A549 (cell line): ENCODE results near the gene CIBAR2. TPM values are rescaled to one million over a fixed set of nuclear protein-coding genes. Genes with fewer than 3 reads are reported as not detected.
A peak's percentile ranks its signal among the peaks of the same experiment; 100 is the strongest.

ENCODE experiments used
- ATAC-seq, 2 experiments: fragments of 200-7000 bp in 1 of 2; fragments of >200 bp in 1 of 2; cut with Nextera tagmentation in 1 of 2; cut with Tn5 transposase in 1 of 2; 3 replicates each; pipeline versions ENCODE4 v1.8.0 to v1.9.1; 2018 to 2020; ENCODE audit warnings: mild to moderate bottlenecking in 1 of 2, moderate library complexity in 1 of 2
- CTCF ChIA-PET: fragments of 300-600 bp; sonication (Branson Sonifier 250); formaldehyde crosslinking; extraction: SDS; loops from one replicate; lab custom pipeline; 2021; ENCODE audit warnings: antibody characterized with exemption, inconsistent platforms; lab: Yijun Ruan, JAX
- POLR2A ChIA-PET: fragments of 350-600 bp; formaldehyde crosslinking; extraction: SDS; loops from one replicate; lab custom pipeline; 2021; ENCODE audit warnings: antibody characterized with exemption, inconsistent platforms; lab: Yijun Ruan, JAX
- DNase-seq, 2 experiments: peaks; one replicate each; pipeline versions ENCODE4 v3.0.0 to v3.0.0-alpha.2; 2011 to 2016; ENCODE audit warnings: low read depth in 1 of 2, low spot score in 1 of 2
- FAIRE-seq: peaks from 2 replicates; lab custom pipeline; 2011; peaks lifted over from hg19 to GRCh38; lab: Jason Lieb, UNC
- H3K27ac ChIP-seq, 2 experiments: fragments of >200 bp; sonication (Bioruptor Twin); formaldehyde crosslinking; 3 replicates each; pipeline ENCODE4 v1.5.1; 2016 to 2017
- H3K4me1 ChIP-seq: fragments of >200 bp; sonication (Bioruptor Twin); formaldehyde crosslinking; 3 replicates; pipeline ENCODE4 v1.6.1; 2016
- H3K4me2 ChIP-seq: fragments of >200 bp; sonication (Bioruptor Twin); formaldehyde crosslinking; 3 replicates; pipeline ENCODE4 v1.6.1; 2016
- H3K4me3 ChIP-seq: fragments of >200 bp; sonication (Bioruptor Twin); formaldehyde crosslinking; 3 replicates; pipeline ENCODE4 v1.5.1; 2016
- H3K9me3 ChIP-seq: fragments of >200 bp; sonication (Bioruptor Twin); formaldehyde crosslinking; 3 replicates; pipeline ENCODE4 v1.6.1; 2016
- CBX2 ChIP-seq: fragments of 200-600 bp; sonication (generic); IDR thresholded peaks from 2 replicates; pipeline ENCODE4 v1.6.1; 2016; ENCODE audit warnings: low read depth, mild to moderate bottlenecking, borderline replicate concordance
- CBX8 ChIP-seq: fragments of 200-600 bp; sonication (generic); IDR thresholded peaks from 2 replicates; pipeline ENCODE4 v1.6.1; 2016
- CHD4 ChIP-seq: fragments of 200-600 bp; sonication (generic); IDR thresholded peaks from 2 replicates; pipeline ENCODE4 v1.6.1; 2016; ENCODE audit warnings: antibody characterized with exemption, mild to moderate bottlenecking, borderline replicate concordance
- FOSB ChIP-seq: fragments of 250-450 bp; sonication (Bioruptor Pico); IDR thresholded peaks from 2 replicates; pipeline ENCODE4 v1.5.0; 2020; ENCODE audit warnings: mild to moderate bottlenecking, moderate library complexity
- FOXS1 ChIP-seq: fragments of 250-450 bp; sonication (Bioruptor Pico); IDR thresholded peaks from 2 replicates; pipeline ENCODE4 v1.5.0; 2020; ENCODE audit warnings: mild to moderate bottlenecking, moderate library complexity
- HES2 ChIP-seq: fragments of >200 bp; sonication (Bioruptor Twin); formaldehyde crosslinking; IDR thresholded peaks from 2 replicates; pipeline ENCODE4 v1.6.1; 2016
- HMGXB4 ChIP-seq: fragments of 250-450 bp; sonication (Bioruptor Pico); IDR thresholded peaks from 2 replicates; pipeline ENCODE4 v1.5.0; 2021; ENCODE audit warnings: mild to moderate bottlenecking, moderate library complexity, borderline replicate concordance
- HOXA7 ChIP-seq: fragments of 250-450 bp; sonication (Bioruptor Pico); IDR thresholded peaks from 2 replicates; pipeline ENCODE4 v1.5.0; 2020; ENCODE audit warnings: mild to moderate bottlenecking, moderate library complexity
- HOXB13 ChIP-seq: fragments of 250-450 bp; sonication (Bioruptor Pico); IDR thresholded peaks from 2 replicates; pipeline ENCODE4 v1.5.0; 2020; ENCODE audit warnings: low read depth, mild to moderate bottlenecking, moderate library complexity
- HOXB5 ChIP-seq: fragments of 250-450 bp; sonication (Bioruptor Pico); IDR thresholded peaks from 2 replicates; pipeline ENCODE4 v1.5.0; 2020; ENCODE audit warnings: mild to moderate bottlenecking, moderate library complexity
- JUN ChIP-seq, 2 experiments: fragments of >200 bp; sonication (Bioruptor Twin); formaldehyde crosslinking; IDR thresholded peaks; 2 replicates in 1 of 2; 3 replicates in 1 of 2; pipeline ENCODE4 v1.6.1; 2016 to 2017
- KDM1A ChIP-seq: fragments of 200-600 bp; sonication (generic); IDR thresholded peaks from 2 replicates; pipeline ENCODE4 v1.6.1; 2016; ENCODE audit warnings: low read depth, mild to moderate bottlenecking
- NFE2L2 ChIP-seq: fragments of 150-350 bp; conservative IDR thresholded peaks from 2 replicates; pipeline ENCODE4 v1.6.1; 2014; ENCODE audit warnings: low read length
- NPAS2 ChIP-seq: fragments of 250-450 bp; sonication (Bioruptor Pico); IDR thresholded peaks from 2 replicates; pipeline ENCODE4 v1.8.0; 2022; ENCODE audit warnings: mild to moderate bottlenecking, moderate library complexity, borderline replicate concordance
- PHF8 ChIP-seq: fragments of 200-600 bp; sonication (generic); IDR thresholded peaks from 2 replicates; pipeline ENCODE4 v1.6.1; 2016; ENCODE audit warnings: low read depth, mild to moderate bottlenecking, antibody characterized with exemption, moderate library complexity, borderline replicate concordance
- POLR2AphosphoS2 ChIP-seq: conservative IDR thresholded peaks from 2 replicates; pipeline ENCODE4 v1.6.1; 2012; ENCODE audit warnings: low read length, improper control_type of control experiment, inconsistent platforms
- RAD21 ChIP-seq, 2 experiments: fragments of >200 bp in 1 of 2; sonication (Bioruptor Twin) in 1 of 2; formaldehyde crosslinking in 1 of 2; IDR thresholded peaks in 1 of 2; conservative IDR thresholded peaks in 1 of 2; 2 replicates in 1 of 2; 3 replicates in 1 of 2; pipeline ENCODE4 v1.6.1; 2012 to 2018; ENCODE audit warnings: inconsistent platforms in 1 of 2
- RARB ChIP-seq: fragments of 250-450 bp; sonication (Bioruptor Pico); IDR thresholded peaks from 2 replicates; pipeline ENCODE4 v1.8.0; 2021; ENCODE audit warnings: mild to moderate bottlenecking, moderate library complexity
- REST ChIP-seq: fragments of 200-600 bp; sonication (generic); IDR thresholded peaks from 2 replicates; pipeline ENCODE4 v1.6.1; 2016; ENCODE audit warnings: antibody characterized with exemption, mild to moderate bottlenecking, moderate library complexity
- SREBF2 ChIP-seq: fragments of 450-650 bp; IDR thresholded peaks from 2 replicates; pipeline ENCODE4 v1.6.1; 2014; ENCODE audit warnings: mild to moderate bottlenecking, moderate library complexity
- TFCP2L1 ChIP-seq: fragments of 250-450 bp; sonication (Bioruptor Pico); IDR thresholded peaks from 2 replicates; pipeline ENCODE4 v1.5.0; 2021; ENCODE audit warnings: mild to moderate bottlenecking
- TP53 ChIP-seq: fragments of 250-450 bp; sonication (Bioruptor Pico); IDR thresholded peaks from 2 replicates; pipeline ENCODE4 v1.5.0; 2021; ENCODE audit warnings: mild to moderate bottlenecking, moderate library complexity
- ZFP36 ChIP-seq: fragments of 450-650 bp; IDR thresholded peaks from 2 replicates; pipeline ENCODE4 v1.6.1; 2014; ENCODE audit warnings: borderline replicate concordance; ENCODE audit not compliant: partially characterized antibody
- ZNF302 ChIP-seq: fragments of 250-450 bp; sonication (Bioruptor Pico); IDR thresholded peaks from 2 replicates; pipeline ENCODE4 v1.9.0; 2021; ENCODE audit warnings: inconsistent platforms, mild to moderate bottlenecking, moderate library complexity
- WGBS: methylation state at CpG from one replicate; pipeline ENCODE4 v1.1.6; 2017; ENCODE audit errors: missing lambda C conversion rate; 5-methylcytosine and 5-hydroxymethylcytosine counted together
- polyA plus RNA-seq, 4 experiments: library from polyadenylated mRNA; depleted of rRNA in 3 of 4; stranded (reverse); fragments of >200 nt; fragmentation: RNase III in 1 of 4; extraction: RNeasy Plus Mini Kit Qiagen cat#74134 plus additional on column Dnase treatment in 1 of 4; gene quantifications; 2 replicates in 3 of 4; 3 replicates in 1 of 4; pipeline ENCODE4 v1.2.3, GENCODE V29; 2011 to 2017
- TF ChIP-seq, protein P1 (sequence below): fragments of >200 bp; sonication (Bioruptor Twin); formaldehyde crosslinking; IDR thresholded peaks from 3 replicates; pipeline ENCODE4 v1.6.1; 2016
- TF ChIP-seq, protein P2 (sequence below): fragments of 250-450 bp; sonication (Bioruptor Pico); IDR thresholded peaks from 2 replicates; pipeline ENCODE4 v1.5.0; 2020; ENCODE audit warnings: low read depth, mild to moderate bottlenecking, moderate library complexity

CIBAR2 gene
- polyA plus RNA-seq, 2 of the 4 experiments (the other 2 are of a cell fraction) = not detected

DNA sequence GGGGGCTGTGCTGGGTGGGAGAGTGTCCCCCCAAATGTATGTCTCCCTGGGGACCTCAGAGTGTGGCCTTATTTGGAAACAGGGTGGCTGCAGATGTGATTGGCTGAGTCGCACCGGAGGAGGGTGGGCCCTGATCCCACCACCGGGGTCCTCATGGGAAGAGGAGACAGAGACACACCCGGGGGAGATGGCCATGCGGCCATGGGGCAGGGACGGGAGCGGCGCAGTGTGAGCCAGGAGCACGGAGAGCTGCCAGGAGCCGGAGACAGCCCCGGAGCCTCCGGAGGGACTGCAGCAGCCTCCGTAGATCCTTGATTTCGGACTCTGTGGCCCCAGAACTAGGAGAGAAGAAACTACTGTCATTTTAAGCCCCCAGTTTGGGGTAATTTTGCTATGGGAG lies 1.6 kb upstream of the CIBAR2 start:
- CTCF ChIA-PET = interaction anchor here (0.5 to 3.0 kb wide), 27 partner anchors 9 to 344 kb away, joined by 3 to 59 read pairs (median 8); no protein-coding TSS in a partner anchor

DNA sequence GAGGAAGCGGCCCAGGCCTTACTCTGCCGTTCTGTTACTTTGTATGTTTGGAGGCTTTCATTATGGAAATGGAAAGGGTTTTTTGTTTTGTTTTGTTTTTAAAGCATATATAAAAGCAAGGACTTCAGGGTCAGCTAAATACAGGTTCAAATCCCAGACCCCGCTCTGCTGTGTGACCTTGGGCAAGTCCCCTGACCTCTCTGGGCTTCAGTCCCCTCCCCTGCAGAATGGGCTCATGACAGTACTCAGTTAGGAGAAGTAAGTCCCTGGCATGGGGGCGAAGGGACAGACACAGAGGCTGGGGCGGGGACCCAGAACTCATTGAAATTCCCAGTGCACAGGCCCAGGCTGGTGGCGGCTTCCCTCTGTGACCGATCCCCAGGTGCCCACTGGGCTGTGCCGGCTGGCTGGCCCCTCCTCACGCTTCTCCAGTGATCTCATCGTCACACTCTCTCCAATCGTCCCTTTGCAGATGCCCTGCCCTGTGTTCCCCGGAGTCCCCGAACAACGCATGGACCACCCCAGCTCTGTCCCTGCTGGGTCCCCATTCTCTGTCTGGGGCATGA lies 979 bp upstream of the CIBAR2 start:
- ChIA-PET CTCF (interaction anchor here (0.5 to 3.0 kb wide), 8 partner anchors 14 to 273 kb away, joined by 3 to 59 read pairs (median 11); no protein-coding TSS in a partner anchor), POLR2A (no interaction called here)
- Histone ChIP-seq H3K4me3 (no peak overlapping the region), H3K4me2 (no peak overlapping the region; the same call in 2 of the 3 replicates), H3K27ac (peak overlapping the region in 1 of 2 experiments; percentile 64; a peak in 4 of 6 replicates), H3K4me1 (peaks cover 20% of the 10 kb centered on the region), H3K9me3 (no peaks in the 10 kb centered on the region)
- FAIRE-seq (no peak), ATAC-seq (no peak), DNase-seq (no peak)
- TF ChIP-seq FOSB = no peak
- TF ChIP-seq CBX8 = no peak
- TF ChIP-seq SREBF2 = no peak
- TF ChIP-seq CHD4 = no peak
- TF ChIP-seq ZFP36 = no peak
- TF ChIP-seq HOXA7 = no peak
- TF ChIP-seq TP53 (CRISPR knock-in tag) = no peak
- TF ChIP-seq KDM1A = no peak
- TF ChIP-seq HOXB13 (CRISPR knock-in tag) = no peak
- no peak for TF ChIP-seq ZNF302 (CRISPR knock-in tag)
- TF ChIP-seq REST = no peak
- TF ChIP-seq CBX2 = no peak
- 81% methylated on average over 14 of the region's 14 CpGs for WGBS

More for the DNA sequence above, 1.6 kb upstream of the CIBAR2 start:
- peak in 1 of 2 experiments; percentile 7; a peak in 2 of 6 replicates for ATAC-seq
- TF ChIP-seq CBX8 = no peak
- no peak for TF ChIP-seq FOSB
- no peak for TF ChIP-seq CHD4
- no peak for TF ChIP-seq JUN (IDR thresholded peaks at IDR 0.05)
- TF ChIP-seq HOXB5 = no peak
- no peak for TF ChIP-seq NFE2L2
- Histone ChIP-seq H3K4me1 (peaks cover 20% of the 10 kb centered on the region), H3K4me2 (peak overlapping the region; percentile 67), H3K4me3 (no peak overlapping the region), H3K27ac (peak overlapping the region; percentile 30 to 64; a peak in 5 of 6 replicates), H3K9me3 (no peaks in the 10 kb centered on the region)
- FAIRE-seq = no peak
- no peak for DNase-seq
- POLR2A ChIA-PET = no interaction called here
- 57% methylated on average over 14 of the region's 14 CpGs for WGBS

DNA sequence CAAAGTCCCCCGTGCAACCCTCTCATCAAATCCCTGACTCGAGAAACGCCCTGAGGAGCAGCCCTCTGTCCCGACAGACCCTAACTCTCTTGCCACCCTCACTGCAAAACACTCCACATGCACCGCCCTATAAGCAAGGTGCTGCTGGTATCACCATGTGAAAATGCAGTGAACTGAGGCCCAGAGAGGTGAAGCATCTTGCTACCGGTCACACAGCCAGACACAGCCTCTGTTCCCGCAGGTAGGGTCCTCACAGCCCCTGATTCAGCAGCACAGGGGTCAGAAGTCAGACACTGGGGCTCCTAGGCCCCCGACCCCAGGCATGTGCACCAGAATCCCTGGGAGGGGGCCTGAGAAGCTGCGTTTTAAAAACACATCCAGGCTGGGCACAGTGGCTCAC lies 1.1 kb downstream of the CIBAR2 start:
- ChIA-PET POLR2A (no interaction called here), CTCF (interaction anchor here (1.5 to 2.2 kb wide), 2 partner anchors 25 to 142 kb away, joined by 3 to 11 read pairs; no protein-coding TSS in a partner anchor)
- ATAC-seq = no peak
- Histone ChIP-seq H3K4me2 (no peak overlapping the region), H3K27ac (no peak overlapping the region), H3K4me3 (no peak overlapping the region), H3K9me3 (no peaks in the 10 kb centered on the region), H3K4me1 (peaks cover 20% of the 10 kb centered on the region)
- FAIRE-seq = no peak
- WGBS = 81% methylated on average over 7 of the region's 9 CpGs
- no peak for DNase-seq
- TF ChIP-seq CHD4 (no peak), HMGXB4 (CRISPR knock-in tag) (no peak), FOXS1 (CRISPR knock-in tag) (no peak), ZNF302 (CRISPR knock-in tag) (no peak), RARB (no peak), POLR2AphosphoS2 (no peak), RAD21 (conservative IDR thresholded peaks at IDR 0.05 in 1 of 2, IDR thresholded peaks at IDR 0.05 in 1 of 2) (no peak), CBX2 (no peak), TFCP2L1 (CRISPR knock-in tag) (no peak), HOXA7 (no peak), PHF8 (no peak), HES2 (no peak), NPAS2 (CRISPR knock-in tag) (no peak)
- TF ChIP-seq, protein P1, sequence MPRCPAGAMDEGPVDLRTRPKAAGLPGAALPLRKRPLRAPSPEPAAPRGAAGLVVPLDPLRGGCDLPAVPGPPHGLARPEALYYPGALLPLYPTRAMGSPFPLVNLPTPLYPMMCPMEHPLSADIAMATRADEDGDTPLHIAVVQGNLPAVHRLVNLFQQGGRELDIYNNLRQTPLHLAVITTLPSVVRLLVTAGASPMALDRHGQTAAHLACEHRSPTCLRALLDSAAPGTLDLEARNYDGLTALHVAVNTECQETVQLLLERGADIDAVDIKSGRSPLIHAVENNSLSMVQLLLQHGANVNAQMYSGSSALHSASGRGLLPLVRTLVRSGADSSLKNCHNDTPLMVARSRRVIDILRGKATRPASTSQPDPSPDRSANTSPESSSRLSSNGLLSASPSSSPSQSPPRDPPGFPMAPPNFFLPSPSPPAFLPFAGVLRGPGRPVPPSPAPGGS = no peak
- TF ChIP-seq, protein P2, sequence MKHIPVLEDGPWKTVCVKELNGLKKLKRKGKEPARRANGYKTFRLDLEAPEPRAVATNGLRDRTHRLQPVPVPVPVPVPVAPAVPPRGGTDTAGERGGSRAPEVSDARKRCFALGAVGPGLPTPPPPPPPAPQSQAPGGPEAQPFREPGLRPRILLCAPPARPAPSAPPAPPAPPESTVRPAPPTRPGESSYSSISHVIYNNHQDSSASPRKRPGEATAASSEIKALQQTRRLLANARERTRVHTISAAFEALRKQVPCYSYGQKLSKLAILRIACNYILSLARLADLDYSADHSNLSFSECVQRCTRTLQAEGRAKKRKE (CRISPR knock-in tag) = no peak
